A549 (cell line): ENCODE measurements around the gene ARL6IP6.

Experiments used
- BHLHE40 ChIP-seq: IDR thresholded peaks from 2 replicates; pipeline ENCODE4 v1.6.1; 2012; ENCODE audit warnings: low read depth, low read length, inconsistent platforms
- CTCF ChIP-seq: fragments of >200 bp; sonication (Bioruptor Twin); formaldehyde crosslinking; IDR thresholded peaks from 3 replicates; pipeline ENCODE4 v1.5.1; 2016
- ELK1 ChIP-seq: fragments of 150-350 bp; IDR thresholded peaks from 2 replicates; pipeline ENCODE4 v1.6.1; 2014; ENCODE audit warnings: low read depth, mild to moderate bottlenecking, low read length
- EP300 ChIP-seq, 2 experiments: fragments of >200 bp; sonication (Bioruptor Twin); formaldehyde crosslinking; IDR thresholded peaks; 2 replicates in 1 of 2; 3 replicates in 1 of 2; pipeline ENCODE4 v1.6.1; 2016 to 2017
- FOSL2 ChIP-seq, 2 experiments: fragments of 450-650 bp in 1 of 2; fragments of >200 bp in 1 of 2; sonication (Bioruptor Twin) in 1 of 2; formaldehyde crosslinking; IDR thresholded peaks; 2 replicates each; pipeline versions ENCODE4 v1.5.0 to v1.6.1; 2016 to 2020; ENCODE audit warnings: mild to moderate bottlenecking in 1 of 2, moderate library complexity in 1 of 2
- HDAC2 ChIP-seq: fragments of 200-600 bp; sonication (generic); IDR thresholded peaks from 2 replicates; pipeline ENCODE4 v1.6.1; 2016
- HES2 ChIP-seq: fragments of >200 bp; sonication (Bioruptor Twin); formaldehyde crosslinking; IDR thresholded peaks from 2 replicates; pipeline ENCODE4 v1.6.1; 2016
- JUN ChIP-seq, 2 experiments: fragments of >200 bp; sonication (Bioruptor Twin); formaldehyde crosslinking; IDR thresholded peaks; 2 replicates in 1 of 2; 3 replicates in 1 of 2; pipeline ENCODE4 v1.6.1; 2016 to 2017
- KDM1A ChIP-seq: fragments of 200-600 bp; sonication (generic); IDR thresholded peaks from 2 replicates; pipeline ENCODE4 v1.6.1; 2016; ENCODE audit warnings: low read depth, mild to moderate bottlenecking
- MAX ChIP-seq: IDR thresholded peaks from 2 replicates; pipeline ENCODE4 v1.6.1; 2012
- MYC ChIP-seq: IDR thresholded peaks from 2 replicates; pipeline ENCODE4 v1.6.1; 2012; ENCODE audit warnings: mild to moderate bottlenecking, inconsistent platforms, low read length, improper control_type of control experiment, borderline replicate concordance
- POLR2A ChIP-seq: IDR thresholded peaks from 2 replicates; pipeline ENCODE4 v1.6.1; 2012; ENCODE audit warnings: mild to moderate bottlenecking, low read length
- RARB ChIP-seq: fragments of 250-450 bp; sonication (Bioruptor Pico); IDR thresholded peaks from 2 replicates; pipeline ENCODE4 v1.8.0; 2021; ENCODE audit warnings: mild to moderate bottlenecking, moderate library complexity
- REST ChIP-seq: fragments of 200-600 bp; sonication (generic); IDR thresholded peaks from 2 replicates; pipeline ENCODE4 v1.6.1; 2016; ENCODE audit warnings: antibody characterized with exemption, mild to moderate bottlenecking, moderate library complexity

- TF ChIP-seq CTCF = peak; percentile 42
- no peak for TF ChIP-seq REST
- TF ChIP-seq HES2 = no peak
- TF ChIP-seq BHLHE40 = no peak
- TF ChIP-seq KDM1A = no peak
- TF ChIP-seq POLR2A = no peak
- TF ChIP-seq FOSL2 (IDR thresholded peaks at IDR 0.05) = no peak
- TF ChIP-seq FOSL2 (CRISPR knock-in tag; IDR thresholded peaks at IDR 0.05) = no peak
- no peak for TF ChIP-seq MAX
- no peak for TF ChIP-seq JUN (IDR thresholded peaks at IDR 0.05)
- TF ChIP-seq RARB = no peak
- TF ChIP-seq ELK1 = no peak
- TF ChIP-seq HDAC2 = no peak
- no peak for TF ChIP-seq MYC
- TF ChIP-seq EP300 (IDR thresholded peaks at IDR 0.05) = no peak
Measured at GRCh38 chr2:152743002-152743401, 24.6 kb downstream of the ARL6IP6 start.
